ENCODE data around the gene CYP27C1.

DNA sequence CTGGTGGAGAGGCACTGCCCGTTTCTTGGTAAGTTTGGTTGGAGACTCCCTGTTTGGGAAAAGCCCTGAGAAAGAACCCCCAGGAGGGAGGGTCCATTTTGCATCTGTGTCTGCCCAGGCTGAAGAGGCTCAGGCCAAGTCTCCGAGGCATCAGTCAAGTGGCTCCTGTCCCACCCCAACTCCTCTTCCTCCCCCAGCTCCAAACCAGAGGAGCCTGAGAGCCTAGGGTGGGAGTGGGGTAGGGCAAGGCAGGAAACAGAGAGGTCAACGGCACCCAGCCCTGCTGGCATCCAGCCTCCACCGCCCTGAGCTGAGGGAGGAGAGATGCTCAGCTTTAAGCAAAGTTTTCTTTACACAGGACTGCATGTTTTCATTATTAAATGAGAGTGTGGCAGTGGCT lies 38.2 kb downstream of the CYP27C1 start:
- no peak for TF ChIP-seq POLR2A (IDR thresholded peaks at IDR 0.05)
- TF ChIP-seq, protein P1, sequence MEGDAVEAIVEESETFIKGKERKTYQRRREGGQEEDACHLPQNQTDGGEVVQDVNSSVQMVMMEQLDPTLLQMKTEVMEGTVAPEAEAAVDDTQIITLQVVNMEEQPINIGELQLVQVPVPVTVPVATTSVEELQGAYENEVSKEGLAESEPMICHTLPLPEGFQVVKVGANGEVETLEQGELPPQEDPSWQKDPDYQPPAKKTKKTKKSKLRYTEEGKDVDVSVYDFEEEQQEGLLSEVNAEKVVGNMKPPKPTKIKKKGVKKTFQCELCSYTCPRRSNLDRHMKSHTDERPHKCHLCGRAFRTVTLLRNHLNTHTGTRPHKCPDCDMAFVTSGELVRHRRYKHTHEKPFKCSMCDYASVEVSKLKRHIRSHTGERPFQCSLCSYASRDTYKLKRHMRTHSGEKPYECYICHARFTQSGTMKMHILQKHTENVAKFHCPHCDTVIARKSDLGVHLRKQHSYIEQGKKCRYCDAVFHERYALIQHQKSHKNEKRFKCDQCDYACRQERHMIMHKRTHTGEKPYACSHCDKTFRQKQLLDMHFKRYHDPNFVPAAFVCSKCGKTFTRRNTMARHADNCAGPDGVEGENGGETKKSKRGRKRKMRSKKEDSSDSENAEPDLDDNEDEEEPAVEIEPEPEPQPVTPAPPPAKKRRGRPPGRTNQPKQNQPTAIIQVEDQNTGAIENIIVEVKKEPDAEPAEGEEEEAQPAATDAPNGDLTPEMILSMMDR (IDR thresholded peaks at IDR 0.05), result no peak

Measured in adrenal gland (tissue), 5 donors.